Common myeloid progenitor, CD34-positive (primary cell): Measurements from ENCODE around the gene SLC15A5.

Experiments used
- CTCF ChIA-PET: fragments of 350-600 bp; sonication (Branson Sonifier 250); formaldehyde crosslinking; loops from one replicate; lab custom pipeline; 2021; ENCODE audit warnings: antibody characterized with exemption; lab: Charles Lee
- POLR2A ChIA-PET: fragments of 350-600 bp; sonication (Branson Sonifier 250); formaldehyde crosslinking; loops from one replicate; lab custom pipeline; 2021; ENCODE audit warnings: antibody characterized with exemption; lab: Charles Lee
- DNase-seq, 3 donors: peaks; one replicate each; pipeline versions ENCODE4 v3.0.0 to v3.0.0-alpha.2; 2013
- H3K27ac ChIP-seq, 2 experiments: 1 replicate in 1 of 2; 2 replicates in 1 of 2; pipeline ENCODE4 v1.7.0; 2013; ENCODE audit warnings: inconsistent platforms in 2 of 2, low read length in 2 of 2, mild to moderate bottlenecking in 2 of 2, low read depth in 1 of 2, moderate library complexity in 1 of 2; ENCODE audit not compliant: severe bottlenecking in 2 of 2, insufficient read depth in 1 of 2, poor library complexity in 1 of 2
- H3K27me3 ChIP-seq, 5 experiments: replicated peaks in 2 of 5; 1 replicate in 3 of 5; 2 replicates in 2 of 5; pipeline versions ENCODE4 v1.6.1 to v1.7.0; 2013; ENCODE audit warnings: low read length in 4 of 5, mild to moderate bottlenecking in 2 of 5, moderate library complexity in 2 of 5, inconsistent platforms in 1 of 5; ENCODE audit not compliant: insufficient read depth in 5 of 5, control insufficient read depth in 4 of 5
- H3K36me3 ChIP-seq, 4 experiments: 1 replicate in 2 of 4; 2 replicates in 2 of 4; pipeline versions ENCODE4 v1.6.1 to v1.7.0; 2013; ENCODE audit warnings: low read length in 3 of 4, control low read depth in 1 of 4, mild to moderate bottlenecking in 1 of 4; ENCODE audit not compliant: control insufficient read depth in 4 of 4, insufficient read depth in 4 of 4
- H3K4me1 ChIP-seq, 4 experiments: 1 replicate in 3 of 4; 2 replicates in 1 of 4; pipeline versions ENCODE4 v1.6.1 to v1.7.1; 2013; ENCODE audit warnings: low read length in 3 of 4, mild to moderate bottlenecking in 3 of 4, control low read depth in 1 of 4, inconsistent platforms in 1 of 4, moderate library complexity in 1 of 4; ENCODE audit not compliant: control insufficient read depth in 4 of 4, insufficient read depth in 4 of 4; ENCODE audit errors: control extremely low read depth in 1 of 4
- H3K4me3 ChIP-seq, 7 experiments: 1 replicate in 4 of 7; 2 replicates in 3 of 7; pipeline versions ENCODE4 v1.5.1 to v1.7.0; 2013; ENCODE audit warnings: mild to moderate bottlenecking in 7 of 7, low read length in 6 of 7, moderate library complexity in 6 of 7, inconsistent platforms in 2 of 7, low read depth in 2 of 7, control low read depth in 1 of 7; ENCODE audit not compliant: insufficient read depth in 4 of 7, control insufficient read depth in 1 of 7; ENCODE audit errors: extremely low read depth in 1 of 7
- H3K9me3 ChIP-seq, 5 experiments: 1 replicate in 4 of 5; 2 replicates in 1 of 5; pipeline versions ENCODE4 v1.6.1 to v1.7.1; 2013; ENCODE audit warnings: low read length in 4 of 5, mild to moderate bottlenecking in 2 of 5, inconsistent platforms in 1 of 5, low read depth in 1 of 5, moderate library complexity in 1 of 5; ENCODE audit not compliant: control insufficient read depth in 4 of 5, insufficient read depth in 2 of 5; ENCODE audit errors: control extremely low read depth in 1 of 5
- WGBS: methylation state at CpG from one replicate; pipeline ENCODE4 v1.1.5; 2013; ENCODE audit not compliant: insufficient coverage; 5-methylcytosine and 5-hydroxymethylcytosine counted together

SLC15A5 gene

GRCh38 chr12:16269946-16270345 lies 7.5 kb downstream of the SLC15A5 start:
- WGBS, result 80% methylated on average over 2 of the region's 2 CpGs
- Histone ChIP-seq H3K4me3 (no peak overlapping the region), H3K27ac (no peak overlapping the region), H3K36me3 (no peaks in the 10 kb centered on the region), H3K27me3 (no peaks in the 10 kb centered on the region), H3K4me1 (no peaks in the 10 kb centered on the region), H3K9me3 (no peaks in the 10 kb centered on the region)
- CTCF ChIA-PET, result no interaction called here
- DNase-seq, result no peak
- POLR2A ChIA-PET, result no interaction called here

GRCh38 chr12:16266085-16266484 lies 11.4 kb downstream of the SLC15A5 start:
- ChIA-PET CTCF (no interaction called here), POLR2A (no interaction called here)
- no peak overlapping the region for H3K4me3 ChIP-seq
- no peak for DNase-seq
- H3K9me3 ChIP-seq, result peaks cover 0 to 6% (median 0%) of the 10 kb centered on the region in 5 experiments
- no peak overlapping the region for H3K27ac ChIP-seq
- no peaks in the 10 kb centered on the region for H3K4me1 ChIP-seq
- H3K36me3 ChIP-seq, result no peaks in the 10 kb centered on the region
- no peaks in the 10 kb centered on the region for H3K27me3 ChIP-seq
- no CpG with 5 or more reads among the region's 1 CpG for WGBS

GRCh38 chr12:16261944-16262475 lies 15.5 kb downstream of the SLC15A5 start:
- WGBS, result 92% methylated on average over 2 of the region's 2 CpGs
- CTCF ChIA-PET, result no interaction called here

GRCh38 chr12:16260206-16260605 lies 17.3 kb downstream of the SLC15A5 start:
- POLR2A ChIA-PET, result no interaction called here
- WGBS, result 100% methylated on average over 1 of the region's 4 CpGs
- Histone ChIP-seq H3K27ac (no peak overlapping the region), H3K9me3 (peaks cover 0 to 6% (median 0%) of the 10 kb centered on the region in 5 experiments), H3K4me1 (no peaks in the 10 kb centered on the region), H3K27me3 (no peaks in the 10 kb centered on the region), H3K4me3 (no peak overlapping the region), H3K36me3 (no peaks in the 10 kb centered on the region)
- DNase-seq, result no peak
- CTCF ChIA-PET, result no interaction called here

More at GRCh38 chr12:16261944-16262475, 15.5 kb downstream of the SLC15A5 start:
- H3K27me3 ChIP-seq, result no peaks in the 10 kb centered on the region
- POLR2A ChIA-PET, result no interaction called here
- H3K27ac ChIP-seq, result no peak overlapping the region
- H3K36me3 ChIP-seq, result no peaks in the 10 kb centered on the region
- peaks cover 0 to 6% (median 0%) of the 10 kb centered on the region in 5 experiments for H3K9me3 ChIP-seq
- no peak for DNase-seq
- no peaks in the 10 kb centered on the region for H3K4me1 ChIP-seq
- no peak overlapping the region for H3K4me3 ChIP-seq

- ChIA-PET CTCF (no interaction called here), POLR2A (no interaction called here)
- H3K9me3 ChIP-seq, result peaks cover 0 to 6% (median 0%) of the 10 kb centered on the region in 5 experiments
- no peaks in the 10 kb centered on the region for H3K4me1 ChIP-seq
- H3K36me3 ChIP-seq, result no peaks in the 10 kb centered on the region
- DNase-seq, result no peak
- no peak overlapping the region for H3K27ac ChIP-seq
- no peaks in the 10 kb centered on the region for H3K27me3 ChIP-seq
- no CpG with 5 or more reads among the region's 2 CpGs for WGBS
- H3K4me3 ChIP-seq, result no peak overlapping the region
These were observed 18.5 kb downstream of the SLC15A5 start for GRCh38 chr12:16258963-16259362.

- DNase-seq, result no peak
- no peaks in the 10 kb centered on the region for H3K36me3 ChIP-seq
- H3K27ac ChIP-seq, result no peak overlapping the region
- POLR2A ChIA-PET, result no interaction called here
- H3K27me3 ChIP-seq, result no peaks in the 10 kb centered on the region
- no peak overlapping the region for H3K4me3 ChIP-seq
- no peaks in the 10 kb centered on the region for H3K4me1 ChIP-seq
- CTCF ChIA-PET, result no interaction called here
- H3K9me3 ChIP-seq, result peaks cover 0 to 3% (median 0%) of the 10 kb centered on the region in 5 experiments
- no CpG with 5 or more reads among the region's 1 CpG for WGBS
These were observed 31.2 kb downstream of the SLC15A5 start for GRCh38 chr12:16246264-16246663.

- 58% methylated on average over 3 of the region's 3 CpGs for WGBS
- ChIA-PET CTCF (no interaction called here), POLR2A (no interaction called here)
- Histone ChIP-seq H3K4me1 (no peaks in the 10 kb centered on the region), H3K4me3 (no peak overlapping the region), H3K36me3 (no peaks in the 10 kb centered on the region), H3K9me3 (peaks cover 0 to 3% (median 0%) of the 10 kb centered on the region in 5 experiments), H3K27me3 (no peaks in the 10 kb centered on the region), H3K27ac (no peak overlapping the region)
- DNase-seq, result no peak
These were observed 32.3 kb downstream of the SLC15A5 start for GRCh38 chr12:16245209-16245608.
